Psoas muscle (tissue), 8 donors: Measurements from ENCODE around the gene FAM117B. TPM values are rescaled to one million over a fixed set of nuclear protein-coding genes. Genes with fewer than 3 reads are reported as not detected.
"Not testable (repeated sequence)": the region's sequence is repeated elsewhere in the genome, so short reads cannot be mapped to it uniquely, and the experiment has no call there.

Experiments used
- ATAC-seq, 4 donors: fragments of 200-7000 bp; cut with Tn5 transposase; one replicate each; pipeline ENCODE4 v1.9.1; 2020; ENCODE audit warnings: moderate library complexity in 3 of 4, mild to moderate bottlenecking in 2 of 4
- DNase-seq, 2 donors: peaks; one replicate each; pipeline ENCODE4 v3.0.0-alpha.2; 2020
- H3K27ac ChIP-seq: fragments of 200-600 bp; one replicate; pipeline ENCODE4 v1.8.0; 2022
- H3K27me3 ChIP-seq, 3 donors: fragments of 200-600 bp in 1 of 3; one replicate each; pipeline versions ENCODE4 v1.6.1 to v1.8.0; 2013 to 2022; ENCODE audit warnings: low read length in 2 of 3, mild to moderate bottlenecking in 2 of 3, moderate library complexity in 1 of 3; ENCODE audit not compliant: insufficient read depth in 3 of 3
- H3K36me3 ChIP-seq, 2 donors: fragments of 200-600 bp in 1 of 2; one replicate each; pipeline versions ENCODE4 v1.6.1 to v1.8.0; 2013 to 2022; ENCODE audit warnings: low read depth in 1 of 2, mild to moderate bottlenecking in 1 of 2, moderate library complexity in 1 of 2; ENCODE audit not compliant: insufficient read depth in 1 of 2
- H3K4me1 ChIP-seq: fragments of 200-600 bp; one replicate; pipeline ENCODE4 v1.8.0; 2022
- H3K4me3 ChIP-seq: fragments of 200-600 bp; one replicate; pipeline ENCODE4 v1.8.0; 2022; ENCODE audit warnings: mild to moderate bottlenecking
- H3K9me3 ChIP-seq: fragments of 200-600 bp; one replicate; pipeline ENCODE4 v1.8.0; 2022
- WGBS, 3 donors: extraction: QIAGEN DNeasy Blood & Tissue Kit; methylation state at CpG; one replicate each; pipeline versions ENCODE4 v1.1.6 to v1.1.7; 2013; 5-methylcytosine and 5-hydroxymethylcytosine counted together
- intact Hi-C, 2 donors: fragments of 100-400 bp; cut with DNase I; formaldehyde crosslinking; loops; one replicate each; pipeline versions ENCODE4 v1.11.0 to v1.14.2; 2022
- polyA plus RNA-seq, 3 donors: library from polyadenylated mRNA; stranded (reverse); fragments of 200-250 nt; gene quantifications; one replicate each; pipeline ENCODE4 v1.2.3, GENCODE V29; 2013
- total RNA-seq, 4 donors: library from RNA; stranded (reverse); fragmentation: NEBNext Ultra II Directional in 2 of 4; extraction: Animal tissue kit (Norgen Biotek cat#: 25700) in 2 of 4; gene quantifications; one replicate each; pipeline versions ENCODE4 v1.2.1 to v1.2.4, GENCODE V29; 2021 to 2023
- TF ChIP-seq, protein P1 (sequence below): fragments of 200-600 bp; IDR thresholded peaks from one replicate; pipeline ENCODE4 v1.8.0; 2022; ENCODE audit warnings: antibody characterized with exemption
- donor health status: healthy with polysubstance abuse.
- donor health status: DM: no; HTN: no; CAD: no; lungs with moderate emphysema.
- donor health status: Bipolar disorder and iron deficiency.
- donor health status: healthy.
- donor health status: DM: yes; HTN: yes; CAD: no.
- donor health status: DM: no; HTN: no; CAD: no.
- donor health status: DM: no; HTN: no; CAD: no.
- donor health status: DM: yes; HTN: yes; CAD: no.

Gene FAM117B
- total and polyA plus RNA-seq, 7 donors = 0.31 to 2.4 (median 0.75) TPM

DNA sequence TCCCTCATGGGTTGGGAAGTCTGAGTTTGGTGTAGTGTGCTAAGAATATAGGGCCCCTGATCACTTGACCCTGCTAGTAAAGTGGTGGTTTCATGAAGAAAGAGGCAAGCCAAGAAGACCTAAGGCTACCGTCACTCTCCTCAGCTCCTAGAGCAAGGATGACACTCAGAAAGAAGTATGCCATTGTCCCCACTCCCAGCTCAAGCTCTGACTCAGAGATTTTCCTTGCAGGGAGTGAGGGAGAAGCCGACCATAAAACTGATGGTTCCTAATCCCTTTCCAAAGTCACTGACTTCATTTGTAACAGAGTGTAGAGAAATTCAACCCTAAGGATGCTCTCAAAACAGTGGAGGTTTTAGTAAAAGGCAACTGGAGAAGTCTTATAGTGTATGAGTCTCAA, 155.9 kb downstream of the FAM117B start:
- intact Hi-C loops = no loop called here
- WGBS, 3 donors = 87 to 95% (median 94%) methylated on average over 2 of the region's 2 CpGs
- TF ChIP-seq, protein P1, sequence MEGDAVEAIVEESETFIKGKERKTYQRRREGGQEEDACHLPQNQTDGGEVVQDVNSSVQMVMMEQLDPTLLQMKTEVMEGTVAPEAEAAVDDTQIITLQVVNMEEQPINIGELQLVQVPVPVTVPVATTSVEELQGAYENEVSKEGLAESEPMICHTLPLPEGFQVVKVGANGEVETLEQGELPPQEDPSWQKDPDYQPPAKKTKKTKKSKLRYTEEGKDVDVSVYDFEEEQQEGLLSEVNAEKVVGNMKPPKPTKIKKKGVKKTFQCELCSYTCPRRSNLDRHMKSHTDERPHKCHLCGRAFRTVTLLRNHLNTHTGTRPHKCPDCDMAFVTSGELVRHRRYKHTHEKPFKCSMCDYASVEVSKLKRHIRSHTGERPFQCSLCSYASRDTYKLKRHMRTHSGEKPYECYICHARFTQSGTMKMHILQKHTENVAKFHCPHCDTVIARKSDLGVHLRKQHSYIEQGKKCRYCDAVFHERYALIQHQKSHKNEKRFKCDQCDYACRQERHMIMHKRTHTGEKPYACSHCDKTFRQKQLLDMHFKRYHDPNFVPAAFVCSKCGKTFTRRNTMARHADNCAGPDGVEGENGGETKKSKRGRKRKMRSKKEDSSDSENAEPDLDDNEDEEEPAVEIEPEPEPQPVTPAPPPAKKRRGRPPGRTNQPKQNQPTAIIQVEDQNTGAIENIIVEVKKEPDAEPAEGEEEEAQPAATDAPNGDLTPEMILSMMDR = no peak
- Histone ChIP-seq H3K27ac (no peak overlapping the region), H3K27me3 (no peaks in the 10 kb centered on the region), H3K36me3 (peaks cover 0 to 15% of the 10 kb centered on the region in 2 donors), H3K9me3 (no peaks in the 10 kb centered on the region), H3K4me1 (no peaks in the 10 kb centered on the region), H3K4me3 (no peak overlapping the region)
- ATAC-seq (no peak), DNase-seq (no peak)

GRCh38 chr2:202797944-202798343, 163.2 kb downstream of the FAM117B start:
- H3K9me3 ChIP-seq = no peaks in the 10 kb centered on the region
- no peak overlapping the region for H3K27ac ChIP-seq
- TF ChIP-seq, protein P1 = no peak
- no peaks in the 10 kb centered on the region for H3K36me3 ChIP-seq
- H3K4me3 ChIP-seq = no peak overlapping the region
- ATAC-seq (no peak), DNase-seq (no peak)
- intact Hi-C loops = no loop called here
- H3K4me1 ChIP-seq = peaks cover 6% of the 10 kb centered on the region
- no peaks in the 10 kb centered on the region for H3K27me3 ChIP-seq

GRCh38 chr2:202805911-202806310, 171.1 kb downstream of the FAM117B start:
- intact Hi-C loops, H3K36me3 ChIP-seq, H3K9me3 ChIP-seq, H3K27me3 ChIP-seq: not testable (repeated sequence)
- 28 to 34% (median 32%) methylated on average over 9 of the region's 9 CpGs for WGBS, 3 donors
- ATAC-seq (peak; percentile 83 to 93 (median 90)), DNase-seq (peak; percentile 43 to 78)
- Histone ChIP-seq H3K4me3 (peak overlapping the region; percentile 39), H3K27ac (peak overlapping the region; percentile 47), H3K4me1 (peaks cover 14% of the 10 kb centered on the region)

- peak overlapping the region; percentile 11 for H3K27ac ChIP-seq
- DNase-seq (peak; percentile 76 to 88), ATAC-seq (peak; percentile 92 to 94 (median 93))
- WGBS, 3 donors = 95 to 96% (median 95%) methylated on average over 1 of the region's 1 CpG
- H3K9me3 ChIP-seq, H3K27me3 ChIP-seq, H3K4me3 ChIP-seq, H3K4me1 ChIP-seq, intact Hi-C loops, H3K36me3 ChIP-seq: not testable (repeated sequence)
Measured at GRCh38 chr2:202807431-202808138, 172.8 kb downstream of the FAM117B start.

DNA sequence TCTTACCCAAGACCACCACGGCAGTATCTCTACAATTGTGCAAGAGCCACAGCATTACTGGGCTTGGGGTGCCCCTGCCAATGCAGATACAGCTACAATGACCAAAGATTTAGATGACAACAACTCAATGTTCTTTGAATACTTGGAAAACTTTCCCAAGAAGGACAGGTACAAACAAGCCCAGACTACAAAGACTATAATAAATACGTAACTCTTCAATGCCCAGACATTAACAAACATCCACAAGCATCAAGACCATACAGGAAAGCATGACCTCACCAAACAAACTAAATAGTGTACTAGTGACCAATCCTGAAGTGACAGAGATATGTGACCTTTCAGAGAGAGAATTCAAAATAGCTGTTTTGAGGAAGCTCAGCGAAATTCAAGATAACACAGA, 174.0 kb downstream of the FAM117B start:
- no peak overlapping the region for H3K4me3 ChIP-seq
- no peak for DNase-seq
- intact Hi-C loops = no loop called here
- no peaks in the 10 kb centered on the region for H3K27me3 ChIP-seq
- TF ChIP-seq, protein P1 = no peak
- no peaks in the 10 kb centered on the region for H3K9me3 ChIP-seq
- no peak overlapping the region for H3K27ac ChIP-seq
- 95 to 96% (median 95%) methylated on average over 3 of the region's 3 CpGs for WGBS, 3 donors
- no peak for ATAC-seq
- H3K4me1 ChIP-seq = peaks cover 8% of the 10 kb centered on the region
- peaks cover 0 to 4% of the 10 kb centered on the region in 2 donors for H3K36me3 ChIP-seq

- ATAC-seq (no peak), DNase-seq (no peak)
- TF ChIP-seq, protein P1 = no peak
- Histone ChIP-seq H3K4me3 (no peak overlapping the region), H3K27me3 (no peaks in the 10 kb centered on the region), H3K36me3 (peaks cover 0 to 4% of the 10 kb centered on the region in 2 donors), H3K27ac (no peak overlapping the region), H3K4me1 (peaks cover 5% of the 10 kb centered on the region), H3K9me3 (no peaks in the 10 kb centered on the region)
- intact Hi-C loops = no loop called here
- 92 to 98% (median 98%) methylated on average over 3 of the region's 3 CpGs for WGBS, 3 donors
Measured at GRCh38 chr2:202813387-202813786, 178.6 kb downstream of the FAM117B start.
